Left forelimb (tissue), 1 donor: Measurements from ENCODE around the gene VPS37C.
"Not testable (repeated sequence)": the region's sequence is repeated elsewhere in the genome, so short reads cannot be mapped to it uniquely, and the experiment has no call there.

Experiments
- DNase-seq: peaks from one replicate; pipeline ENCODE4 v3.0.0-alpha.2; 2018; ENCODE audit warnings: low spot score

Gene VPS37C

GRCh38 chr11:61174949-61175348 is 13.7 kb upstream of the VPS37C start:
- DNase-seq: no peak

- no peak for DNase-seq
These were observed 13.0 kb upstream of the VPS37C start for GRCh38 chr11:61174273-61174672.

- DNase-seq: no peak
These were observed 12.2 kb upstream of the VPS37C start for GRCh38 chr11:61173456-61173855.

- DNase-seq: no peak
These were observed 11.7 kb upstream of the VPS37C start for GRCh38 chr11:61172888-61173287.

- no peak for DNase-seq
These were observed 11.1 kb upstream of the VPS37C start for GRCh38 chr11:61172356-61172755.

GRCh38 chr11:61171907-61172306 is 10.7 kb upstream of the VPS37C start:
- DNase-seq: no peak

- DNase-seq: no peak
These were observed 9.3 kb upstream of the VPS37C start for GRCh38 chr11:61170566-61170965.

- no peak for DNase-seq
These were observed 7.6 kb upstream of the VPS37C start for GRCh38 chr11:61168800-61169199.

- no peak for DNase-seq
These were observed 6.9 kb upstream of the VPS37C start for GRCh38 chr11:61168042-61168688.

GRCh38 chr11:61166331-61166730 is 5.1 kb upstream of the VPS37C start:
- not testable (repeated sequence) for DNase-seq

GRCh38 chr11:61165785-61166184 is 4.6 kb upstream of the VPS37C start:
- DNase-seq: not testable (repeated sequence)

GRCh38 chr11:61164606-61165424 is 3.6 kb upstream of the VPS37C start:
- no peak for DNase-seq

GRCh38 chr11:61163714-61164605 is 2.7 kb upstream of the VPS37C start:
- DNase-seq: no peak

GRCh38 chr11:61163021-61163420 is 1.8 kb upstream of the VPS37C start:
- DNase-seq: no peak

GRCh38 chr11:61162092-61162941 is 1.1 kb upstream of the VPS37C start:
- DNase-seq: no peak

GRCh38 chr11:61160487-61161189 is 588 bp downstream of the VPS37C start:
- no peak for DNase-seq

- no peak for DNase-seq
These were observed 2.4 kb downstream of the VPS37C start for GRCh38 chr11:61158691-61159381.

- no peak for DNase-seq
These were observed 3.5 kb downstream of the VPS37C start for GRCh38 chr11:61157743-61158142.

- DNase-seq: no peak
These were observed 5.5 kb downstream of the VPS37C start for GRCh38 chr11:61155741-61156140.

- DNase-seq: no peak
These were observed 5.9 kb downstream of the VPS37C start for GRCh38 chr11:61155312-61155711.
